WTC11 (cell line): Measurements from ENCODE around the gene OR12D1. TPM values are rescaled to one million over a fixed set of nuclear protein-coding genes. Genes with fewer than 3 reads are reported as not detected.
"Not testable (repeated sequence)": the region's sequence is repeated elsewhere in the genome, so short reads cannot be mapped to it uniquely, and the experiment has no call there.

Experiments
- ATAC-seq: fragments of 200-7000 bp; cut with Tn5 transposase; 2 replicates; pipeline ENCODE4 v1.10.0; 2021; ENCODE audit warnings: mild to moderate bottlenecking, moderate library complexity
- CTCF ChIA-PET: fragments of 300-600 bp; sonication (Branson Sonifier 250); formaldehyde crosslinking; loops from one replicate; lab custom pipeline; 2021; ENCODE audit warnings: antibody characterized with exemption; lab: Charles Lee
- POLR2A ChIA-PET: fragments of 350-600 bp; sonication (Branson Sonifier 250); formaldehyde crosslinking; loops from one replicate; lab custom pipeline; 2021; ENCODE audit warnings: antibody characterized with exemption; lab: Charles Lee
- DNase-seq: peaks from one replicate; pipeline ENCODE4 v3.0.0; 2021; ENCODE audit warnings: low spot score
- H3K27ac Mint-ChIP-seq: 2 replicates; pipeline ENCODE4 v1.8.0; 2021; ENCODE audit warnings: mixed read lengths
- H3K27me3 Mint-ChIP-seq: 2 replicates; pipeline ENCODE4 v1.8.0; 2021; ENCODE audit warnings: low read depth, mild to moderate bottlenecking, moderate library complexity, mixed read lengths
- H3K36me3 Mint-ChIP-seq: 2 replicates; pipeline ENCODE4 v1.8.0; 2021; ENCODE audit warnings: mixed read lengths
- H3K4me1 Mint-ChIP-seq: 2 replicates; pipeline ENCODE4 v1.8.0; 2022; ENCODE audit warnings: mixed read lengths
- H3K4me3 Mint-ChIP-seq: 2 replicates; pipeline ENCODE4 v1.8.0; 2021; ENCODE audit warnings: mild to moderate bottlenecking, moderate library complexity, mixed read lengths
- H3K9me3 Mint-ChIP-seq: 2 replicates; pipeline ENCODE4 v1.8.0; 2021; ENCODE audit warnings: mixed read lengths
- CREB1 ChIP-seq: sonication (generic); formaldehyde crosslinking; IDR thresholded peaks from 2 replicates; pipeline ENCODE4 v1.8.0; 2023; ENCODE audit warnings: mild to moderate bottlenecking, missing genetic modification reagents
- ELF4 ChIP-seq: sonication (generic); formaldehyde crosslinking; IDR thresholded peaks from 2 replicates; pipeline ENCODE4 v1.8.1; 2022; ENCODE audit warnings: low read depth, mild to moderate bottlenecking, moderate library complexity, missing genetic modification reagents
- FOXK1 ChIP-seq: sonication (generic); formaldehyde crosslinking; IDR thresholded peaks from 2 replicates; pipeline ENCODE4 v1.8.0; 2022; ENCODE audit warnings: mild to moderate bottlenecking, moderate library complexity, missing genetic modification reagents
- GABPB1 ChIP-seq: sonication (generic); formaldehyde crosslinking; IDR thresholded peaks from 2 replicates; pipeline ENCODE4 v1.8.1; 2023; ENCODE audit warnings: mild to moderate bottlenecking, missing genetic modification reagents
- KAT7 ChIP-seq: sonication (generic); formaldehyde crosslinking; IDR thresholded peaks from 2 replicates; pipeline ENCODE4 v1.8.1; 2023; ENCODE audit warnings: missing genetic modification reagents, mild to moderate bottlenecking, borderline replicate concordance
- NFE2L1 ChIP-seq: sonication (generic); formaldehyde crosslinking; IDR thresholded peaks from 2 replicates; pipeline ENCODE4 v1.8.1; 2023; ENCODE audit warnings: missing genetic modification reagents
- NR2C2 ChIP-seq: sonication (generic); formaldehyde crosslinking; IDR thresholded peaks from 2 replicates; pipeline ENCODE4 v1.8.0; 2022; ENCODE audit warnings: mild to moderate bottlenecking, missing genetic modification reagents
- RORB ChIP-seq: fragments of 250-450 bp; sonication (Bioruptor Pico); IDR thresholded peaks from 2 replicates; pipeline ENCODE4 v1.9.0; 2021; ENCODE audit warnings: mild to moderate bottlenecking
- TEAD1 ChIP-seq: sonication (generic); formaldehyde crosslinking; IDR thresholded peaks from 2 replicates; pipeline ENCODE4 v1.8.0; 2022; ENCODE audit warnings: mild to moderate bottlenecking, missing genetic modification reagents
- TEAD4 ChIP-seq: sonication (generic); formaldehyde crosslinking; IDR thresholded peaks from 2 replicates; pipeline ENCODE4 v1.8.0; 2022; ENCODE audit warnings: mild to moderate bottlenecking, missing genetic modification reagents
- ZNF121 ChIP-seq: sonication (generic); formaldehyde crosslinking; IDR thresholded peaks from 2 replicates; pipeline ENCODE4 v1.8.0; 2023; ENCODE audit warnings: missing genetic modification reagents
- ZNF219 ChIP-seq: sonication (generic); formaldehyde crosslinking; IDR thresholded peaks from 2 replicates; pipeline ENCODE4 v1.8.0; 2023; ENCODE audit warnings: missing genetic modification reagents, mild to moderate bottlenecking, borderline replicate concordance
- ZNF416 ChIP-seq: fragments of 250-450 bp; sonication (Bioruptor Pico); IDR thresholded peaks from 2 replicates; pipeline ENCODE4 v1.9.0; 2021; ENCODE audit warnings: mild to moderate bottlenecking, inconsistent platforms
- ZNF671 ChIP-seq: fragments of 250-450 bp; sonication (Bioruptor Pico); IDR thresholded peaks from 2 replicates; pipeline ENCODE4 v1.8.0; 2021; ENCODE audit warnings: mild to moderate bottlenecking
- total RNA-seq: library from RNA; stranded (reverse); gene quantifications from 3 replicates; pipeline ENCODE4 v1.2.3, GENCODE V29; 2021
- TF ChIP-seq, protein P1 (sequence below): sonication (generic); formaldehyde crosslinking; IDR thresholded peaks from 2 replicates; pipeline ENCODE4 v1.8.0; 2022; ENCODE audit warnings: mild to moderate bottlenecking, missing genetic modification reagents
- TF ChIP-seq, protein P2 (sequence below): fragments of 200-600 bp; IDR thresholded peaks from 2 replicates; pipeline ENCODE4 v1.8.0; 2022; ENCODE audit warnings: antibody characterized with exemption
- TF ChIP-seq, protein P3 (sequence below): sonication (generic); formaldehyde crosslinking; IDR thresholded peaks from 2 replicates; pipeline ENCODE4 v1.8.0; 2022; ENCODE audit warnings: mild to moderate bottlenecking, missing genetic modification reagents
- TF ChIP-seq, protein P4 (sequence below): sonication (generic); formaldehyde crosslinking; IDR thresholded peaks from 2 replicates; pipeline ENCODE4 v1.8.1; 2023; ENCODE audit warnings: mild to moderate bottlenecking, missing genetic modification reagents, moderate library complexity
- TF ChIP-seq, protein P5 (sequence below): fragments of 250-450 bp; sonication (Bioruptor Pico); IDR thresholded peaks from 2 replicates; pipeline ENCODE4 v2.1.2; 2022; ENCODE audit warnings: mild to moderate bottlenecking, moderate library complexity
- TF ChIP-seq, protein P6 (sequence below): sonication (generic); formaldehyde crosslinking; IDR thresholded peaks from 2 replicates; pipeline ENCODE4 v1.8.0; 2023; ENCODE audit warnings: missing genetic modification reagents
- TF ChIP-seq, protein P7 (sequence below): sonication (generic); formaldehyde crosslinking; IDR thresholded peaks from 2 replicates; pipeline ENCODE4 v1.8.1; 2022; ENCODE audit warnings: low read depth, mild to moderate bottlenecking, moderate library complexity, missing genetic modification reagents, borderline replicate concordance

OR12D1 gene
- total RNA-seq, 1 experiment from 2014 or later = not detected

DNA sequence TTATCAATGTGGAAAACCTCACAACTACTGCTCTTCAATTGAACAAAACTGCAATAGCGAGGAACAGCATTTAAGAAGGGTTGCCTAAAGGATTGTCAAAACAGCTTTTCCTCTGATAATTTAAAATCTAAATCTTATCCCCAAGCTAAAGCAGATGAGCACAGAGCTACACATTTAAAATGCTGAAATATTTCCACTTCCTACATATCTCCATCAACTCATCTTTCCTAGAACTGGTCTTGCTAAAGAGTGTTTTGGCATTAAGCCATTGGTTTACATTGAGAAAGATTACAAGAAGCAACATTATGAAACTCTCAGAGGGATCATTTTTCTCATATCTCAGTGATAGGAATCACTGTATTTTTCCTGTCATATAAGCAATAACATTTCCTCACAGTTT is 28.0 kb downstream of the OR12D1 start:
- H3K27ac Mint-ChIP-seq = no peak overlapping the region
- no peak for DNase-seq
- no peak overlapping the region for H3K4me3 Mint-ChIP-seq
- CTCF ChIA-PET = no interaction called here
- ATAC-seq = no peak
- H3K36me3 Mint-ChIP-seq = peaks cover 7% of the 10 kb centered on the region
- no peaks in the 10 kb centered on the region; the same call in none of the 2 replicates for H3K27me3 Mint-ChIP-seq
- POLR2A ChIA-PET = no interaction called here
- peaks cover 18% of the 10 kb centered on the region for H3K4me1 Mint-ChIP-seq
- TF ChIP-seq, protein P1, sequence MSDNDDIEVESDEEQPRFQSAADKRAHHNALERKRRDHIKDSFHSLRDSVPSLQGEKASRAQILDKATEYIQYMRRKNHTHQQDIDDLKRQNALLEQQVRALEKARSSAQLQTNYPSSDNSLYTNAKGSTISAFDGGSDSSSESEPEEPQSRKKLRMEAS (CRISPR knock-in tag) = no peak
- no peak for TF ChIP-seq GABPB1 (CRISPR knock-in tag)
- TF ChIP-seq ZNF671 (CRISPR knock-in tag) = no peak
- no peak for TF ChIP-seq KAT7 (CRISPR knock-in tag)
- TF ChIP-seq ZNF219 (CRISPR knock-in tag) = no peak
- no peak for TF ChIP-seq NR2C2 (CRISPR knock-in tag)
- no peak for TF ChIP-seq RORB (CRISPR knock-in tag)
- no peak for TF ChIP-seq ZNF121
- TF ChIP-seq, all 79 proteins: peak for 0
- peaks cover 16% of the 10 kb centered on the region for H3K9me3 Mint-ChIP-seq

DNA sequence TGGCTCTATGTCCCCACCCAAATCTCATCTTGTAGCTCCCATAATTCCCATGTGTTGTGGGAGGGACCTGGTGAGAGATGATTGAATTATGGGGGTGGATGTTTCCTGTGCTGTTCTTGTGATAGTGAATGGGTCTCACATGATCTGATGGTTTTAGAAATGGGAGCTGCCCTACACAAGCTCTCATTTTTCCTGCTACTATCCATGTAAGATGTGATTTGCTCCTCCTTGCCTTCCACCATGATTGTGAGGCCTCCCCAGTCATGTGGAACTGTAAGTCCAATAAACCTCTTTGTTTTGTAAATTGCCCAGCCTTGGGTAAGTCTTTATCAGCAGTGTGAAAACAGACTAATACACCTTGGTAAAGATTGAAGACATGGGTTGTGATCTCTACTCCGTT is 29.3 kb downstream of the OR12D1 start:
- ATAC-seq, H3K27ac Mint-ChIP-seq, H3K27me3 Mint-ChIP-seq, H3K4me3 Mint-ChIP-seq, POLR2A ChIA-PET, H3K36me3 Mint-ChIP-seq, DNase-seq: not testable (repeated sequence)
- CTCF ChIA-PET = interaction anchor here (0.6 kb wide), 1 partner anchor 109 kb away, joined by 3 read pairs; no protein-coding TSS in a partner anchor
- Mint-ChIP-seq H3K9me3 (peaks cover 16% of the 10 kb centered on the region), H3K4me1 (peaks cover 19% of the 10 kb centered on the region)

DNA sequence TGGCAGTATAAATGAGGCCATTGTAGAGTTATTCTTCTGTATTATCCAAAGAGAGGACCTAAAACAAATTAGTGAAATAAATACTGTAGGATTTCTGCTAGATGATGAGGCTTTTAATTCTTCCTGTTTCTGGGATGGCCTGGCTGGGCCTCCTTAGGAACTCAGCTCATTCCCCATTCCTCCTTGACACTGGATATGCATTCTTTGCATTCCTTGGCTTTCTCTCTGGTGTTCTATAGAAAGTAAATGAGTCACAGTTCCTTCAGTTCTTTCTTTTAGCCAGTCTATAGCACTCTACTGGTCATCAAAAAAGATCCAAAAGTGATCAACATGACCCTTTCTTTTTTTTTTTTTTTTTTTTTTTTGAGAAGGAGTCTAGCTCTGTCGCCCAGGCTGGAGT is 32.9 kb downstream of the OR12D1 start:
- no peak overlapping the region for H3K4me3 Mint-ChIP-seq
- DNase-seq (no peak), ATAC-seq (peak; percentile 97)
- H3K36me3 Mint-ChIP-seq = peaks cover 7% of the 10 kb centered on the region
- H3K4me1 Mint-ChIP-seq = peaks cover 19% of the 10 kb centered on the region
- CTCF ChIA-PET = interaction anchor here (0.6 kb wide), 1 partner anchor 70 kb away, joined by 3 read pairs; no protein-coding TSS in a partner anchor
- POLR2A ChIA-PET = interaction anchor here (0.7 to 1.0 kb wide), 2 partner anchors 10 to 18 kb away, joined by 3 read pairs; no protein-coding TSS in a partner anchor
- H3K9me3 Mint-ChIP-seq = peaks cover 21% of the 10 kb centered on the region
- no peaks in the 10 kb centered on the region; the same call in none of the 2 replicates for H3K27me3 Mint-ChIP-seq
- H3K27ac Mint-ChIP-seq = peak overlapping the region; percentile 35
- TF ChIP-seq ZNF416 (CRISPR knock-in tag) = no peak
- TF ChIP-seq, protein P2, sequence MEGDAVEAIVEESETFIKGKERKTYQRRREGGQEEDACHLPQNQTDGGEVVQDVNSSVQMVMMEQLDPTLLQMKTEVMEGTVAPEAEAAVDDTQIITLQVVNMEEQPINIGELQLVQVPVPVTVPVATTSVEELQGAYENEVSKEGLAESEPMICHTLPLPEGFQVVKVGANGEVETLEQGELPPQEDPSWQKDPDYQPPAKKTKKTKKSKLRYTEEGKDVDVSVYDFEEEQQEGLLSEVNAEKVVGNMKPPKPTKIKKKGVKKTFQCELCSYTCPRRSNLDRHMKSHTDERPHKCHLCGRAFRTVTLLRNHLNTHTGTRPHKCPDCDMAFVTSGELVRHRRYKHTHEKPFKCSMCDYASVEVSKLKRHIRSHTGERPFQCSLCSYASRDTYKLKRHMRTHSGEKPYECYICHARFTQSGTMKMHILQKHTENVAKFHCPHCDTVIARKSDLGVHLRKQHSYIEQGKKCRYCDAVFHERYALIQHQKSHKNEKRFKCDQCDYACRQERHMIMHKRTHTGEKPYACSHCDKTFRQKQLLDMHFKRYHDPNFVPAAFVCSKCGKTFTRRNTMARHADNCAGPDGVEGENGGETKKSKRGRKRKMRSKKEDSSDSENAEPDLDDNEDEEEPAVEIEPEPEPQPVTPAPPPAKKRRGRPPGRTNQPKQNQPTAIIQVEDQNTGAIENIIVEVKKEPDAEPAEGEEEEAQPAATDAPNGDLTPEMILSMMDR = no peak
- TF ChIP-seq, protein P3, sequence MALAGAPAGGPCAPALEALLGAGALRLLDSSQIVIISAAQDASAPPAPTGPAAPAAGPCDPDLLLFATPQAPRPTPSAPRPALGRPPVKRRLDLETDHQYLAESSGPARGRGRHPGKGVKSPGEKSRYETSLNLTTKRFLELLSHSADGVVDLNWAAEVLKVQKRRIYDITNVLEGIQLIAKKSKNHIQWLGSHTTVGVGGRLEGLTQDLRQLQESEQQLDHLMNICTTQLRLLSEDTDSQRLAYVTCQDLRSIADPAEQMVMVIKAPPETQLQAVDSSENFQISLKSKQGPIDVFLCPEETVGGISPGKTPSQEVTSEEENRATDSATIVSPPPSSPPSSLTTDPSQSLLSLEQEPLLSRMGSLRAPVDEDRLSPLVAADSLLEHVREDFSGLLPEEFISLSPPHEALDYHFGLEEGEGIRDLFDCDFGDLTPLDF (CRISPR knock-in tag) = no peak
- TF ChIP-seq NFE2L1 (CRISPR knock-in tag) = no peak
- TF ChIP-seq, protein P4, sequence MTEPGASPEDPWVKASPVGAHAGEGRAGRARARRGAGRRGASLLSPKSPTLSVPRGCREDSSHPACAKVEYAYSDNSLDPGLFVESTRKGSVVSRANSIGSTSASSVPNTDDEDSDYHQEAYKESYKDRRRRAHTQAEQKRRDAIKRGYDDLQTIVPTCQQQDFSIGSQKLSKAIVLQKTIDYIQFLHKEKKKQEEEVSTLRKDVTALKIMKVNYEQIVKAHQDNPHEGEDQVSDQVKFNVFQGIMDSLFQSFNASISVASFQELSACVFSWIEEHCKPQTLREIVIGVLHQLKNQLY (CRISPR knock-in tag) = no peak
- TF ChIP-seq CREB1 (CRISPR knock-in tag) = no peak
- TF ChIP-seq, protein P5, sequence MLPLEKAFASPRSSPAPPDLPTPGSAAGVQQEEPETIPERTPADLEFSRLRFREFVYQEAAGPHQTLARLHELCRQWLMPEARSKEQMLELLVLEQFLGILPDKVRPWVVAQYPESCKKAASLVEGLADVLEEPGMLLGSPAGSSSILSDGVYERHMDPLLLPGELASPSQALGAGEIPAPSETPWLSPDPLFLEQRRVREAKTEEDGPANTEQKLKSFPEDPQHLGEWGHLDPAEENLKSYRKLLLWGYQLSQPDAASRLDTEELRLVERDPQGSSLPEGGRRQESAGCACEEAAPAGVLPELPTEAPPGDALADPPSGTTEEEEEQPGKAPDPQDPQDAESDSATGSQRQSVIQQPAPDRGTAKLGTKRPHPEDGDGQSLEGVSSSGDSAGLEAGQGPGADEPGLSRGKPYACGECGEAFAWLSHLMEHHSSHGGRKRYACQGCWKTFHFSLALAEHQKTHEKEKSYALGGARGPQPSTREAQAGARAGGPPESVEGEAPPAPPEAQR (CRISPR knock-in tag) = no peak
- TF ChIP-seq ZNF219 (CRISPR knock-in tag) = no peak
- no peak for TF ChIP-seq GABPB1 (CRISPR knock-in tag)
- TF ChIP-seq NR2C2 (CRISPR knock-in tag) = no peak
- TF ChIP-seq, protein P6, sequence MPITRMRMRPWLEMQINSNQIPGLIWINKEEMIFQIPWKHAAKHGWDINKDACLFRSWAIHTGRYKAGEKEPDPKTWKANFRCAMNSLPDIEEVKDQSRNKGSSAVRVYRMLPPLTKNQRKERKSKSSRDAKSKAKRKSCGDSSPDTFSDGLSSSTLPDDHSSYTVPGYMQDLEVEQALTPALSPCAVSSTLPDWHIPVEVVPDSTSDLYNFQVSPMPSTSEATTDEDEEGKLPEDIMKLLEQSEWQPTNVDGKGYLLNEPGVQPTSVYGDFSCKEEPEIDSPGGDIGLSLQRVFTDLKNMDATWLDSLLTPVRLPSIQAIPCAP (CRISPR knock-in tag) = no peak
- TF ChIP-seq, protein P7, sequence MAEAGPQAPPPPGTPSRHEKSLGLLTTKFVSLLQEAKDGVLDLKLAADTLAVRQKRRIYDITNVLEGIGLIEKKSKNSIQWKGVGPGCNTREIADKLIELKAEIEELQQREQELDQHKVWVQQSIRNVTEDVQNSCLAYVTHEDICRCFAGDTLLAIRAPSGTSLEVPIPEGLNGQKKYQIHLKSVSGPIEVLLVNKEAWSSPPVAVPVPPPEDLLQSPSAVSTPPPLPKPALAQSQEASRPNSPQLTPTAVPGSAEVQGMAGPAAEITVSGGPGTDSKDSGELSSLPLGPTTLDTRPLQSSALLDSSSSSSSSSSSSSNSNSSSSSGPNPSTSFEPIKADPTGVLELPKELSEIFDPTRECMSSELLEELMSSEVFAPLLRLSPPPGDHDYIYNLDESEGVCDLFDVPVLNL (CRISPR knock-in tag) = no peak
- no peak for TF ChIP-seq FOXK1 (CRISPR knock-in tag)
- TF ChIP-seq TEAD4 (CRISPR knock-in tag) = 0 out of 2 replicates have a peak, but pooled peaks have one; percentile 44
- no peak for TF ChIP-seq ELF4 (CRISPR knock-in tag)
- peak; percentile 47; the same call in 1 of the 2 replicates for TF ChIP-seq TEAD1 (CRISPR knock-in tag)
